ENCODE measurements around the gene KDELR3. TPM values are rescaled to one million over a fixed set of nuclear protein-coding genes. Genes with fewer than 3 reads are reported as not detected.
A peak's percentile ranks its signal among the peaks of the same experiment; 100 is the strongest.

Gene KDELR3
- total RNA-seq, 1 donor from 2014 or later = 8.3 TPM

DNA sequence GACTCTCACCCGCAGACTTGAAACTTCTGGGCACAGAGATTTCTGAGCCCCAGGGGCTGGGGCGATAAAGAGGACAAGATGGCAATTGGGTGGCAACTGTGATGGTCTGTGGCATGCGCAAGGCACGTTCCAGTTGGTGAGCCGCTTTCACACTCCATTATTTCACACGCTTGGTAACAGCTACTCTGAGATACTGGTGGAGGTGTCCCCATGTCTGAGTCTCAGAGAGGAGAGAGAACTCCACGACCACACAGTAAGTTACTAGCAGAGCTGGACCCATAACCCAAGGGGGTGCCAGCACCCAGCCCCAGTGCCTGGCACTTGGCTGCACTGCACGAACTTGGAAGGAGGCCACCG lies 6.9 kb upstream of the KDELR3 start:
- Histone ChIP-seq H3K36me3 (no peaks in the 10 kb centered on the region), H3K27ac (no peak overlapping the region), H3K9me3 (no peaks in the 10 kb centered on the region), H3K27me3 (ENCODE audit: low read depth) (peaks cover 45% of the 10 kb centered on the region), H3K4me1 (peaks cover 8% of the 10 kb centered on the region), H3K4me3 (no peak overlapping the region)
- DNase-seq (no peak), ATAC-seq (peak; percentile 3 to 25)
- TF ChIP-seq CTCF (IDR thresholded peaks at IDR 0.05) = no peak
- intact Hi-C loops (cut with DNase I) = no loop called here

- ATAC-seq (peak; percentile 90 to 91), DNase-seq (peak; percentile 87)
- peaks cover 45% of the 10 kb centered on the region for H3K27me3 ChIP-seq (ENCODE audit: low read depth)
- peaks cover 6% of the 10 kb centered on the region for H3K4me1 ChIP-seq
- no peak overlapping the region for H3K27ac ChIP-seq
- no peak for TF ChIP-seq CTCF (IDR thresholded peaks at IDR 0.05)
- intact Hi-C loops (cut with DNase I) = no loop called here
- H3K36me3 ChIP-seq = no peaks in the 10 kb centered on the region
- no peaks in the 10 kb centered on the region for H3K9me3 ChIP-seq
- H3K4me3 ChIP-seq = peak overlapping the region; percentile 28
Observed at GRCh38 chr22:38461414-38462081, 6.3 kb upstream of the KDELR3 start.

GRCh38 chr22:38462960-38463784 lies 4.7 kb upstream of the KDELR3 start:
- ATAC-seq = no peak
- H3K27me3 ChIP-seq (ENCODE audit: low read depth) = peaks cover 43% of the 10 kb centered on the region
- H3K9me3 ChIP-seq = no peaks in the 10 kb centered on the region
- no peaks in the 10 kb centered on the region for H3K36me3 ChIP-seq
- no peak for DNase-seq
- H3K4me3 ChIP-seq = no peak overlapping the region
- intact Hi-C loops (cut with DNase I) = no loop called here
- H3K27ac ChIP-seq = no peak overlapping the region
- TF ChIP-seq CTCF (IDR thresholded peaks at IDR 0.05) = no peak
- peaks cover 14% of the 10 kb centered on the region for H3K4me1 ChIP-seq

- H3K4me3 ChIP-seq = no peak overlapping the region
- H3K9me3 ChIP-seq = no peaks in the 10 kb centered on the region
- intact Hi-C loops (cut with DNase I) = no loop called here
- TF ChIP-seq CTCF (IDR thresholded peaks at IDR 0.05) = no peak
- ATAC-seq (no peak), DNase-seq (peak; percentile 8)
- no peak overlapping the region for H3K27ac ChIP-seq
- H3K4me1 ChIP-seq = peaks cover 23% of the 10 kb centered on the region
- H3K36me3 ChIP-seq = no peaks in the 10 kb centered on the region
- H3K27me3 ChIP-seq (ENCODE audit: low read depth) = peaks cover 33% of the 10 kb centered on the region
Observed at GRCh38 chr22:38464992-38465672, 2.8 kb upstream of the KDELR3 start.

DNA sequence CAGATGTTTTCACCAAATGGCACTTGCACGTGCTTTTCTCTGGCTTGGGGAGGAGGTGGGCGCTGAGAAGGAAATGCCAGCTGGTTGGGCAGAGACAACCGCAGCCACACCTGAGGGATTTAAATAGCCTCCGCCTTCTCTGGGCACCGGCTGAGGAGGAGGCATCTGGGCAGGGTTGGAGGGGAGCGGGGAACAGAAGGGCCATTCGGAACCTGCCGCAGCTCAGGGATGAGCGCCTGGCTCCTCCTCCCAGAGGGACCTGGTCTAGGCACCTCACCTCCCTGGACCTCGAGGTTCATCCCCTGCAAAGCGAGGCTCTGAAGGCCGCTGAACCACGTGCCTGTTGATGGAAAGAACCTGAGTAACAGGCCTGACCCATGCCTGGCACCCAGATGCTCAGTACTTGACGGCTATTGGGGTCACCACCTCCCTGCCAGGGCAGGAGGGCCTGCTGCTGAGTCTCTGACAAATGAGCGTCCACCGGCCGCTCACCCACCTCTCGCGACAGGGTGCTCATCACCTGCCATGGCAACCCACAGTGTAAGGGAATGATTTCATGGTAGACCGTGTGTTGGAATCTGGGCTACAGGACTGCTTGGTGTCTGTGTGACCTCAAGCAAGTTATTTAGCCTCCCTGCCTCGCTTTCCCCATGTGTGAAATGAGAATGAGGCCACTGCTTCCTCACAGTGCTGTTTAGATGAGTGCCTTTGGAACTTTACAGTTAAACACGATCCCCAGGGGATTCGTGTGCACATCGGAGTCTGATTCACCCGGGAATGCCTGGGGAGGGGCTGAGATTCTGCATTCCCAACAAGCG lies 2.0 kb upstream of the KDELR3 start:
- Histone ChIP-seq H3K36me3 (no peaks in the 10 kb centered on the region), H3K27ac (no peak overlapping the region), H3K4me1 (peaks cover 23% of the 10 kb centered on the region), H3K4me3 (no peak overlapping the region), H3K9me3 (no peaks in the 10 kb centered on the region), H3K27me3 (ENCODE audit: low read depth) (peaks cover 33% of the 10 kb centered on the region)
- peak; percentile 37 for DNase-seq
- intact Hi-C loops (cut with DNase I) = no loop called here
- no peak for TF ChIP-seq CTCF (IDR thresholded peaks at IDR 0.05)
- no peak for ATAC-seq

All from lower lobe of right lung (tissue), 2 donors.